H1 (cell line): ENCODE measurements around the gene CSGALNACT2. TPM values are rescaled to one million over a fixed set of nuclear protein-coding genes. Genes with fewer than 3 reads are reported as not detected.

Experiments used
- CTCF ChIA-PET: fragments of 300-600 bp; sonication (Branson Sonifier 250); formaldehyde crosslinking; loops from one replicate; lab custom pipeline; 2021; ENCODE audit not compliant: partially characterized antibody; lab: Charles Lee
- POLR2A ChIA-PET: fragments of 300-600 bp; sonication (Branson Sonifier 250); formaldehyde crosslinking; loops from one replicate; lab custom pipeline; 2021; ENCODE audit warnings: inconsistent platforms; ENCODE audit not compliant: partially characterized antibody; lab: Charles Lee
- DNase-seq, 2 experiments: peaks; one replicate each; pipeline versions ENCODE4 v3.0.0 to v3.0.0-alpha.2; 2010 to 2022; ENCODE audit warnings: low spot score in 2 of 2, low read depth in 1 of 2, mixed read lengths in 1 of 2
- FAIRE-seq: peaks from 2 replicates; lab custom pipeline; 2011; peaks lifted over from hg19 to GRCh38; lab: Jason Lieb, UNC
- H2AFZ ChIP-seq: 2 replicates; pipeline ENCODE4 v1.8.1; 2012; ENCODE audit warnings: low read length, inconsistent platforms
- H2AK5ac ChIP-seq: 2 replicates; pipeline ENCODE4 v1.6.1; 2013; ENCODE audit warnings: low read depth, low read length
- H2BK120ac ChIP-seq: replicated peaks from 2 replicates; pipeline ENCODE3; 2013; ENCODE audit warnings: low read depth, low read length, inconsistent platforms
- H2BK12ac ChIP-seq: 2 replicates; pipeline ENCODE4 v1.6.1; 2013; ENCODE audit warnings: low read depth, low read length
- H2BK15ac ChIP-seq: 2 replicates; pipeline ENCODE4 v1.6.1; 2013; ENCODE audit warnings: low read length
- H2BK20ac ChIP-seq: 2 replicates; pipeline ENCODE4 v1.6.1; 2013; ENCODE audit warnings: low read length
- H2BK5ac ChIP-seq: 2 replicates; pipeline ENCODE4 v1.6.1; 2013; ENCODE audit warnings: low read depth, low read length
- H3K14ac ChIP-seq: 2 replicates; pipeline ENCODE4 v1.6.1; 2013; ENCODE audit warnings: inconsistent platforms; ENCODE audit not compliant: insufficient read length
- H3K18ac ChIP-seq: 2 replicates; pipeline ENCODE4 v1.6.1; 2013; ENCODE audit warnings: low read length; ENCODE audit errors: extremely low read depth
- H3K23ac ChIP-seq: 2 replicates; pipeline ENCODE4 v1.6.1; 2013; ENCODE audit warnings: inconsistent platforms; ENCODE audit not compliant: insufficient read length
- H3K23me2 ChIP-seq: 2 replicates; pipeline ENCODE4 v1.6.1; 2013; ENCODE audit warnings: low read depth, low read length
- H3K27ac ChIP-seq: 2 replicates; pipeline ENCODE4 v1.6.1; 2011; ENCODE audit warnings: low read depth, low read length, inconsistent platforms
- H3K27me3 ChIP-seq, 4 experiments: replicated peaks in 1 of 4; 1 replicate in 1 of 4; 2 replicates in 3 of 4; pipeline versions ENCODE4 v1.6.1 to v1.8.1; 2011 to 2013; ENCODE audit warnings: low read length in 3 of 4, mild to moderate bottlenecking in 3 of 4, inconsistent platforms in 2 of 4, mixed read lengths in 2 of 4, moderate library complexity in 1 of 4; ENCODE audit not compliant: control insufficient read depth in 3 of 4, insufficient read depth in 3 of 4; ENCODE audit errors: extremely low read depth in 1 of 4
- H3K36me3 ChIP-seq, 4 experiments: 2 replicates each; pipeline versions ENCODE4 v1.6.1 to v1.8.1; 2011 to 2013; ENCODE audit warnings: mild to moderate bottlenecking in 4 of 4, low read length in 3 of 4, moderate library complexity in 2 of 4, control low read depth in 1 of 4, inconsistent platforms in 1 of 4; ENCODE audit not compliant: insufficient read depth in 4 of 4, control insufficient read depth in 2 of 4
- H3K4ac ChIP-seq: replicated peaks from 2 replicates; pipeline ENCODE3; 2013; ENCODE audit warnings: low read length, low read depth, mixed read lengths, inconsistent platforms; ENCODE audit not compliant: insufficient read length
- H3K4me1 ChIP-seq, 4 experiments: replicated peaks in 1 of 4; 1 replicate in 1 of 4; 2 replicates in 3 of 4; pipeline versions ENCODE4 v1.6.1 to v1.8.1; 2011 to 2013; ENCODE audit warnings: low read length in 3 of 4, inconsistent platforms in 2 of 4, mixed read lengths in 1 of 4; ENCODE audit not compliant: insufficient read depth in 4 of 4, control insufficient read depth in 3 of 4
- H3K4me2 ChIP-seq, 2 experiments: 2 replicates each; pipeline versions ENCODE4 v1.6.1 to v1.8.1; 2011 to 2013; ENCODE audit warnings: low read depth in 2 of 2, low read length in 2 of 2, control low read depth in 1 of 2, inconsistent platforms in 1 of 2, mild to moderate bottlenecking in 1 of 2; ENCODE audit not compliant: insufficient read depth in 1 of 2
- H3K4me3 ChIP-seq, 4 experiments: fragments of 200-600, 300-600 bp in 1 of 4; sonication (generic), shearing (Covaris generic), sonication (Bioruptor Twin) in 1 of 4; 2 replicates each; pipeline versions ENCODE4 v1.5.1 to v1.8.1; 2011 to 2016; ENCODE audit warnings: low read length in 4 of 4, low read depth in 3 of 4, control low read depth in 2 of 4, inconsistent platforms in 2 of 4, mild to moderate bottlenecking in 2 of 4, mixed read lengths in 1 of 4, moderate library complexity in 1 of 4; ENCODE audit not compliant: insufficient read depth in 2 of 4; ENCODE audit errors: extremely low read depth in 1 of 4
- H3K56ac ChIP-seq: replicated peaks from 2 replicates; pipeline ENCODE3; 2013; ENCODE audit warnings: low read depth, mild to moderate bottlenecking, mixed read lengths, low read length, inconsistent platforms; ENCODE audit not compliant: insufficient read length
- H3K79me1 ChIP-seq: 2 replicates; pipeline ENCODE4 v1.6.1; 2013; ENCODE audit warnings: low read depth, low read length, control low read depth
- H3K79me2 ChIP-seq, 2 experiments: 2 replicates each; pipeline versions ENCODE4 v1.6.1 to v1.8.1; 2012 to 2013; ENCODE audit warnings: low read length in 2 of 2, mild to moderate bottlenecking in 2 of 2, inconsistent platforms in 1 of 2; ENCODE audit not compliant: insufficient read depth in 2 of 2, control insufficient read depth in 1 of 2
- H3K9ac ChIP-seq, 4 experiments: replicated peaks in 1 of 4; 1 replicate in 1 of 4; 2 replicates in 3 of 4; pipeline versions ENCODE4 v1.6.1 to v1.8.1; 2011 to 2013; ENCODE audit warnings: low read depth in 3 of 4, low read length in 3 of 4, control low read depth in 2 of 4, mild to moderate bottlenecking in 2 of 4, moderate library complexity in 2 of 4, inconsistent platforms in 1 of 4; ENCODE audit errors: extremely low read depth in 1 of 4
- H3K9me3 ChIP-seq, 2 experiments: 2 replicates each; pipeline versions ENCODE4 v1.6.1 to v1.8.1; 2012 to 2013; ENCODE audit warnings: mild to moderate bottlenecking in 2 of 2, moderate library complexity in 2 of 2, control low read depth in 1 of 2, inconsistent platforms in 1 of 2, low read depth in 1 of 2, low read length in 1 of 2, mixed read lengths in 1 of 2; ENCODE audit not compliant: insufficient read depth in 2 of 2
- H4K20me1 ChIP-seq, 2 experiments: replicated peaks in 1 of 2; 2 replicates each; pipeline versions ENCODE3 to v1.8.1; 2011 to 2013; ENCODE audit warnings: inconsistent platforms in 2 of 2, low read length in 2 of 2, mild to moderate bottlenecking in 1 of 2; ENCODE audit not compliant: insufficient read depth in 2 of 2, control insufficient read depth in 1 of 2
- H4K5ac ChIP-seq: 2 replicates; pipeline ENCODE4 v1.6.1; 2013; ENCODE audit warnings: low read length, low read depth, mixed read lengths, inconsistent platforms; ENCODE audit not compliant: insufficient read length
- H4K8ac ChIP-seq: 2 replicates; pipeline ENCODE4 v1.8.0; 2013; ENCODE audit warnings: mild to moderate bottlenecking, moderate library complexity, low read length, inconsistent platforms; ENCODE audit not compliant: insufficient read depth; ENCODE audit errors: extremely low read depth
- H4K91ac ChIP-seq: replicated peaks from 2 replicates; pipeline ENCODE3; 2013; ENCODE audit warnings: low read length, mixed read lengths, inconsistent platforms; ENCODE audit not compliant: insufficient read length
- FOSL1 ChIP-seq: IDR thresholded peaks from 2 replicates; pipeline ENCODE4 v1.6.1; 2011; ENCODE audit warnings: mild to moderate bottlenecking, low read depth, low read length, moderate library complexity; ENCODE audit not compliant: insufficient read depth
- HDAC6 ChIP-seq: IDR thresholded peaks from one replicate; pipeline ENCODE4 v1.7.1; 2012; ENCODE audit warnings: low read depth, mild to moderate bottlenecking, inconsistent platforms, low read length, moderate library complexity
- POLR2A ChIP-seq, 2 experiments: IDR thresholded peaks; 1 replicate in 1 of 2; 2 replicates in 1 of 2; pipeline ENCODE4 v1.6.1; 2011; ENCODE audit warnings: low read depth in 2 of 2, low read length in 2 of 2, mild to moderate bottlenecking in 2 of 2; ENCODE audit errors: control extremely low read depth in 1 of 2
- SP2 ChIP-seq: IDR thresholded peaks from 2 replicates; pipeline ENCODE4 v1.6.1; 2012; ENCODE audit warnings: mild to moderate bottlenecking, low read length, inconsistent platforms
- WGBS, 2 experiments: shearing (Covaris generic) in 1 of 2; methylation state at CpG; one replicate each; pipeline versions ENCODE4 v1.1.6 to v1.1.7; 2013 to 2015; ENCODE audit warnings: low lambda C conversion rate in 2 of 2, mixed read lengths in 2 of 2, inconsistent platforms in 1 of 2, low coverage in 1 of 2, missing lambda C conversion rate in 1 of 2; ENCODE audit not compliant: insufficient replicate concordance in 2 of 2, insufficient coverage in 1 of 2, insufficient read length in 1 of 2; ENCODE audit errors: extremely low coverage in 1 of 2, missing lambda C conversion rate in 1 of 2; 5-methylcytosine and 5-hydroxymethylcytosine counted together
- polyA plus RNA-seq, 7 experiments: library from polyadenylated mRNA; depleted of rRNA in 3 of 7; stranded (reverse) in 5 of 7; unstranded in 2 of 7; fragments of >200 nt in 5 of 7; fragments of 200-250 nt in 2 of 7; gene quantifications; 1 replicate in 5 of 7; 2 replicates in 1 of 7; 4 replicates in 1 of 7; pipeline versions ENCODE4 v1.2.1 to v1.2.3, GENCODE V29; 2011 to 2013; ENCODE audit warnings: missing spikeins in 2 of 7, mixed read lengths in 2 of 7
- total RNA-seq: library from RNA; stranded (reverse); fragmentation: NEBNext Ultra II Directional; extraction: Animal tissue kit (Norgen Biotek cat#: 25700); gene quantifications from 2 replicates; pipeline ENCODE4 v1.2.1, GENCODE V29; 2021

CSGALNACT2 gene
- total and polyA plus RNA-seq, 2 of the 8 experiments (the other 6 are each of a cell fraction or from before 2014, with no cell fraction given), result 2.6 to 5.3 TPM

- Histone ChIP-seq H3K4me2 (no peak overlapping the region), H3K27ac (no peak overlapping the region), H3K4me3 (no peak overlapping the region), H2AFZ (no peak overlapping the region), H3K14ac (no peak overlapping the region), H4K20me1 (peaks cover 0 to 1% of the 10 kb centered on the region in 2 experiments), H2BK15ac (no peak overlapping the region), H3K9me3 (no peaks in the 10 kb centered on the region; a peak in 1 of 4 replicates), H3K18ac (no peak overlapping the region), H3K79me1 (no peaks in the 10 kb centered on the region), H2BK5ac (no peak overlapping the region), H3K4ac (no peak overlapping the region), H2AK5ac (no peak overlapping the region), H4K8ac (no peak overlapping the region), H3K79me2 (peaks cover 0 to 21% of the 10 kb centered on the region in 2 experiments; a peak in 2 of 4 replicates), H4K91ac (no peak overlapping the region), H2BK12ac (no peak overlapping the region), H3K56ac (no peak overlapping the region), H3K23ac (no peak overlapping the region), H4K5ac (no peak overlapping the region), H3K36me3 (no peaks in the 10 kb centered on the region), H3K4me1 (peaks cover 0 to 8% (median 0%) of the 10 kb centered on the region in 4 experiments; a peak in 1 of 7 replicates), H2BK120ac (no peak overlapping the region), H3K9ac (no peak overlapping the region), H3K27me3 (no peaks in the 10 kb centered on the region), H3K23me2 (no peaks in the 10 kb centered on the region; the same call in 1 of the 2 replicates), H2BK20ac (no peak overlapping the region)
- CTCF ChIA-PET, result no interaction called here
- no peak for DNase-seq
- POLR2A ChIA-PET, result no interaction called here
- TF ChIP-seq HDAC6 (no peak), FOSL1 (no peak), POLR2A (IDR thresholded peaks at IDR 0.05; ENCODE audit: control extremely low read depth in 1 of 2, low read depth in 2 of 2, low read length in 2 of 2) (no peak), SP2 (no peak)
- no peak for FAIRE-seq
- WGBS, 2 experiments, result 88% methylated on average over 4 of the region's 6 CpGs; no CpG with 5 or more reads in 1 of the 2 experiments
Observed at GRCh38 chr10:43145311-43145710, 7.1 kb downstream of the CSGALNACT2 start.
